BJ (cell line): Measurements from ENCODE around the gene GALNTL6. TPM values are rescaled to one million over a fixed set of nuclear protein-coding genes. Genes with fewer than 3 reads are reported as not detected.

ENCODE experiments used
- CTCF ChIA-PET: fragments of 350-600 bp; formaldehyde crosslinking; extraction: SDS; loops from one replicate; lab custom pipeline; 2021; ENCODE audit warnings: antibody characterized with exemption, inconsistent platforms; lab: Yijun Ruan, JAX
- POLR2A ChIA-PET: fragments of 300-600 bp; sonication (Branson Sonifier 250); formaldehyde crosslinking; extraction: SDS; loops from one replicate; lab custom pipeline; 2021; ENCODE audit warnings: antibody characterized with exemption; lab: Charles Lee
- DNase-seq: peaks from one replicate; pipeline ENCODE4 v3.0.0-alpha.2; 2011; ENCODE audit warnings: low read depth
- H3K27me3 ChIP-seq: 2 replicates; pipeline ENCODE4 v1.6.0; 2011; ENCODE audit warnings: low read length; ENCODE audit not compliant: control insufficient read depth, insufficient read depth
- H3K36me3 ChIP-seq: 2 replicates; pipeline ENCODE4 v1.5.1; 2011; ENCODE audit warnings: low read length; ENCODE audit not compliant: control insufficient read depth, insufficient read depth
- H3K4me3 ChIP-seq: 2 replicates; pipeline ENCODE4 v1.5.1; 2011; ENCODE audit warnings: low read depth, mild to moderate bottlenecking, control low read depth, low read length
- polyA plus RNA-seq: library from polyadenylated mRNA; depleted of rRNA; stranded (reverse); fragments of >200 nt; gene quantifications from 2 replicates; pipeline ENCODE4 v1.2.3, GENCODE V29; 2011
- TF ChIP-seq, protein P1 (sequence below): IDR thresholded peaks from 2 replicates; pipeline ENCODE4 v1.5.1; 2011; ENCODE audit warnings: low read depth, mild to moderate bottlenecking, control low read depth, inconsistent platforms, low read length, moderate library complexity; ENCODE audit not compliant: insufficient read depth

The GALNTL6 gene
- polyA plus RNA-seq, 1 experiment, result 0.02 TPM

DNA sequence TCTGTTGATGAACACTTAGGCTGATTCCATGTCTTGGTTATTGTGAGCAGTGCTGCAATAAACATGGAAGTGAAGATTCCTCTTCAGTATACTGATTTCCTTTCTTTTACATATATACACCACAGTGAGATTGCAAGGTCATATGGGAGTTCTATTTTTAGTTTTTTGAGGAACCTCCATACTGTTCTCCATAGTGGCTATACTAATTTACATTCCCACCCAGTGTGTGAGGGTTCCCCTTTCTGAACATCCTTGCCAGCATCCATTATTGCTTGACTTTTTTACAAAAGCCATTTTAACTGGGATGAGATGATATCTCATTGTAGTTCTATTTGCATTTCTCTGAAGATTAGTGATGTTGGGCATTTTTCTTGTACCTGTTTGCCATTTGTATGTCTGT is 1274.9 kb downstream of the GALNTL6 start:
- Histone ChIP-seq H3K27me3 (no peaks in the 10 kb centered on the region), H3K36me3 (no peaks in the 10 kb centered on the region), H3K4me3 (no peak overlapping the region)
- TF ChIP-seq, protein P1, sequence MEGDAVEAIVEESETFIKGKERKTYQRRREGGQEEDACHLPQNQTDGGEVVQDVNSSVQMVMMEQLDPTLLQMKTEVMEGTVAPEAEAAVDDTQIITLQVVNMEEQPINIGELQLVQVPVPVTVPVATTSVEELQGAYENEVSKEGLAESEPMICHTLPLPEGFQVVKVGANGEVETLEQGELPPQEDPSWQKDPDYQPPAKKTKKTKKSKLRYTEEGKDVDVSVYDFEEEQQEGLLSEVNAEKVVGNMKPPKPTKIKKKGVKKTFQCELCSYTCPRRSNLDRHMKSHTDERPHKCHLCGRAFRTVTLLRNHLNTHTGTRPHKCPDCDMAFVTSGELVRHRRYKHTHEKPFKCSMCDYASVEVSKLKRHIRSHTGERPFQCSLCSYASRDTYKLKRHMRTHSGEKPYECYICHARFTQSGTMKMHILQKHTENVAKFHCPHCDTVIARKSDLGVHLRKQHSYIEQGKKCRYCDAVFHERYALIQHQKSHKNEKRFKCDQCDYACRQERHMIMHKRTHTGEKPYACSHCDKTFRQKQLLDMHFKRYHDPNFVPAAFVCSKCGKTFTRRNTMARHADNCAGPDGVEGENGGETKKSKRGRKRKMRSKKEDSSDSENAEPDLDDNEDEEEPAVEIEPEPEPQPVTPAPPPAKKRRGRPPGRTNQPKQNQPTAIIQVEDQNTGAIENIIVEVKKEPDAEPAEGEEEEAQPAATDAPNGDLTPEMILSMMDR, result no peak
- CTCF ChIA-PET, result no interaction called here
- DNase-seq, result no peak
- POLR2A ChIA-PET, result no interaction called here
